ENCODE results near the gene ZBTB7C.

Gene ZBTB7C

GRCh38 chr18:48313792-48314191 is 95.4 kb downstream of the ZBTB7C start:
- no peak overlapping the region for H3K4me3 ChIP-seq (ENCODE audit: low read length)
- no peak for DNase-seq (ENCODE audit: low read depth)
- TF ChIP-seq, protein P1, sequence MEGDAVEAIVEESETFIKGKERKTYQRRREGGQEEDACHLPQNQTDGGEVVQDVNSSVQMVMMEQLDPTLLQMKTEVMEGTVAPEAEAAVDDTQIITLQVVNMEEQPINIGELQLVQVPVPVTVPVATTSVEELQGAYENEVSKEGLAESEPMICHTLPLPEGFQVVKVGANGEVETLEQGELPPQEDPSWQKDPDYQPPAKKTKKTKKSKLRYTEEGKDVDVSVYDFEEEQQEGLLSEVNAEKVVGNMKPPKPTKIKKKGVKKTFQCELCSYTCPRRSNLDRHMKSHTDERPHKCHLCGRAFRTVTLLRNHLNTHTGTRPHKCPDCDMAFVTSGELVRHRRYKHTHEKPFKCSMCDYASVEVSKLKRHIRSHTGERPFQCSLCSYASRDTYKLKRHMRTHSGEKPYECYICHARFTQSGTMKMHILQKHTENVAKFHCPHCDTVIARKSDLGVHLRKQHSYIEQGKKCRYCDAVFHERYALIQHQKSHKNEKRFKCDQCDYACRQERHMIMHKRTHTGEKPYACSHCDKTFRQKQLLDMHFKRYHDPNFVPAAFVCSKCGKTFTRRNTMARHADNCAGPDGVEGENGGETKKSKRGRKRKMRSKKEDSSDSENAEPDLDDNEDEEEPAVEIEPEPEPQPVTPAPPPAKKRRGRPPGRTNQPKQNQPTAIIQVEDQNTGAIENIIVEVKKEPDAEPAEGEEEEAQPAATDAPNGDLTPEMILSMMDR (conservative IDR thresholded peaks at IDR 0.05; ENCODE audit: low read depth, low read length) = no peak

- no peak for DNase-seq (ENCODE audit: low read depth)
- TF ChIP-seq, protein P1 (conservative IDR thresholded peaks at IDR 0.05; ENCODE audit: low read depth, low read length) = no peak
- no peak overlapping the region for H3K4me3 ChIP-seq (ENCODE audit: low read length)
These were observed 97.1 kb downstream of the ZBTB7C start for GRCh38 chr18:48312066-48312465.

DNA sequence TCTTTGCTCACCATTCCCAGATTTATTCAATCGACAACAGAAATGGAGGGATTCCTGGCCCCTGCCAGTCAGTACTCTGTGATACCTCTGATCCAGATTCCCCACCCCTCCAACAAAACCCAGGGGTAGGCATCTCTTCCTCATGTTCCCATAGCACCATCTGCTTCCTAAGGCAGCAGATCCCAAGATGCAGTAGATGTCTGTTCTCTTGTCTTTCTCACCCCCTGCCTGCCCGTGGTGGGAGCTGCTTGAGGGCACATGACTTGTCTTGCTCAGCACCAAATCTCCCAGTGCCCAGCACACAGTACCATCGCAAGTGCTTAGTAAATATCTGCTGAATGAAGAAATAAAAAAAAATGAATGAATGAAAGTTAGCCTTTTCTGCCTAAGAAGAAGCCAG is 98.2 kb downstream of the ZBTB7C start:
- H3K4me3 ChIP-seq (ENCODE audit: low read length) = no peak overlapping the region
- TF ChIP-seq, protein P1 (conservative IDR thresholded peaks at IDR 0.05; ENCODE audit: low read depth, low read length) = no peak
- no peak for DNase-seq (ENCODE audit: low read depth)

DNA sequence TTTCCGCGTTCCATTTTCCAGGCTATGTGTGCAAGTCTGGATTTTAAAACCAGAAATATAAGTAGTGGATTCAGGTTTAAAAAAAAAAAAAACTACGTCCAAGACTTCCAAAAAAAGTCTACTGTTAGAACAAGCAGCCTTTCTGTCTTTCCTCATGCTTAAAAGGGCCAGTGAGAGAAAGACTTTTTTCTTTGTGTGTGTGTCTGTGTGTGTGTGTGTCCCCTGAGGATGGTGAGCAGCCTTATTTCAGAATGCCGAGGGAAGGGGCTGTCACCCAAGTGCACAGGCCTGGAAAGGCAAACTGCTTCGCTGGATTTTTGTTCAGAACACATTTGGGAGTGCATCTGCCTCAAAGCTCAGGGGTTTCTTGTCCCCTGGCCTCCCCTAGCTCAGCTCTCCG is 98.8 kb downstream of the ZBTB7C start:
- no peak for DNase-seq (ENCODE audit: low read depth)
- H3K4me3 ChIP-seq (ENCODE audit: low read length) = no peak overlapping the region
- TF ChIP-seq, protein P1 (conservative IDR thresholded peaks at IDR 0.05; ENCODE audit: low read depth, low read length) = no peak

DNA sequence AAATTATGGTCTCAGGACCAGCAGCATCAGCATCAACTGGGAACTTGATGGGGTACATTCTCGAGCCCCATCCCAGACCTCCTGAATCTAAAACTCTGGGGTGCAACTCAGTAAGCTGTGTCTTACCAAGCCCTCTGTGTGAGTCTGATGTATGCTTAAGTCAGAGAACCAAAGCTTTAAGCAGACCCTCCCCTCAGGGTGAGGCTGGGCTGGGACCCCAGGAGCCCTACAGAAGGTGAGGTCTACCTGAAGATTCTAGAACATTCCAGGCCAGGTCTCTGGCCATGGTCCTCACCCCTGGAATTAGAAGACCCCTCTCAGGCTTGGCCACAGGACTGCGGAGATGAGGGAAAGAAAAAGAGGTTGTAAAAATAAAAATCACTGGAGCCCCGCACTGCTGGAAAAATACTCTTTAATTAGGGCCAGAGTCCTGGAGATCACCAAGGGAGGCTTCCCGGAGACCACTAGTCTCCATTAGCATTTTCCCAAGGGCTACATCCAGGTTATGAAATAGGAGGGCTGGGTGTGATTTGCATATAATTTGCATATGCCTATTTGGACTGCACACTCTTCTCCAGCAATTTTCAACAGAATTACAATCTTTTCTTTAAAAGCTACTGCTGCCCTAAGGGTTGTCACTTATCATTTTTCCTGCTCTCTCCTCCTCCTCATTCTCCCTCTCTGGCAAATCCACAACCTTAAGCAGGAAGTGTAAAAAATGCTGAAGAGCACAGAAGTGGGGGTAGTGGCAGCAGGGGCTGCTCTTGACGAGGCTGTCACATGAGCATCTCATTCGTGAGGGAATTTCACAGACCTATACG is 100.2 kb downstream of the ZBTB7C start:
- no peak for DNase-seq (ENCODE audit: low read depth)
- TF ChIP-seq, protein P1 (conservative IDR thresholded peaks at IDR 0.05; ENCODE audit: low read depth, low read length) = no peak
- H3K4me3 ChIP-seq (ENCODE audit: low read length) = no peak overlapping the region

DNA sequence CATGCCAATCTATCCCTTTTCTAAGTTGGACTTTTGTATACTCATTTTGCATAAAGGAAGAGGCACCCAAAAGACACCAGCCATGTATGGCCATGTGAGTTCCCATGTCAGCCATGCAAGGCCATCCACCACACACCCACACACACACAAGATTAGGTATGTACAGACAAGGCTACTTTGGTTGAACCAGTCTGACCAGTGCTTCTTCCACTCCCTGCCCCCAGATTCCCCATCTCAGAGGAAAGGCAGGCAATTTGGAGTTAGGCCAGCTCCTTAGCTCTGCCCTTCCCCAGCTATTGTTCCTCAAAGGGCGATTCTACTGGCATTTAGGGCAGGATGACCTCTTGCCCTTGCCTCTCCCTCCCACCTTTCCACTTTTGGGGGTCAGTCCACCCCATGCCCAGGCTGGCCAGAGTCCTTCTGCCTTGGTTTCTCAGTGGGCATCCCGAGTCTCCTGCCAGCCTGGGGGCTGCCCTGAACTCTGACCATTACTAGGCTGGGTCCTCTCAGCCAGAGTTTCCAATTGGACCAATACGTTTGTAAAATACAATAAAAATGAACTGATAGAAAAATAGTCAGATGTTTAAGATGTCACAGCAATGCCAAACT is 101.1 kb downstream of the ZBTB7C start:
- H3K4me3 ChIP-seq (ENCODE audit: low read length) = no peak overlapping the region
- no peak for DNase-seq (ENCODE audit: low read depth)
- TF ChIP-seq, protein P1 (conservative IDR thresholded peaks at IDR 0.05; ENCODE audit: low read depth, low read length) = no peak

DNA sequence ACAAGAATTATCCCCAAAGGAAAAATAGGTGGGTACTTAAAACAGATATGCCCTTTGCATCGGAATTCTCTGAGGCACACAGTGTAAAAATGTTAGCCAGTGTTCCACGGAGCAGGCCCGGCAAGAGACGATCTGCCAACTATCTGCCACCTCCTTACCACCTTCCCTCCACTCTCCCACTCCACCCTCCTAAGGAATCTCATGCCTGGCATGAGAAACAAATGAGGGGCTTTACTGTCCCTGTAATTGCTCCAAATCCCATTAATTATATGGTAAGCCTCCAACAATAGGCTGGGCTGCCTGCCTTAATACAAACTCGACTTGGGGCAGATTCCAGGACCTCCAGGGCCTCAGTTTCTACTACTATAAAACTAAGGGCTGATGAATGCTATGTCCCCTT is 102.3 kb downstream of the ZBTB7C start:
- no peak for DNase-seq (ENCODE audit: low read depth)
- TF ChIP-seq, protein P1 (conservative IDR thresholded peaks at IDR 0.05; ENCODE audit: low read depth, low read length) = no peak
- no peak overlapping the region for H3K4me3 ChIP-seq (ENCODE audit: low read length)
